Neural cell (in vitro differentiated cells): Measurements from ENCODE around the gene HCN1. TPM values are rescaled to one million over a fixed set of nuclear protein-coding genes. Genes with fewer than 3 reads are reported as not detected.

ENCODE experiments used
- H2AFZ ChIP-seq: fragments of 200-600, 300-800 bp; sonication (generic), shearing (Covaris generic); 2 replicates; pipeline ENCODE4 v1.6.0; 2014; ENCODE audit warnings: low read depth, mild to moderate bottlenecking, antibody characterized with exemption, low read length, moderate library complexity
- H3F3A ChIP-seq: fragments of 200-600 bp; shearing (Covaris generic); 2 replicates; pipeline ENCODE4 v1.6.1; 2016; ENCODE audit warnings: mild to moderate bottlenecking, moderate library complexity, mixed read lengths, antibody characterized with exemption, low read length; ENCODE audit not compliant: insufficient read depth, poor library complexity, severe bottlenecking
- H3K27ac ChIP-seq: fragments of 200-600, 300-800 bp; sonication (generic), shearing (Covaris generic); 2 replicates; pipeline ENCODE4 v1.5.1; 2014; ENCODE audit warnings: mild to moderate bottlenecking, low read length, moderate library complexity
- H3K27me3 ChIP-seq: fragments of 300-800, 200-600 bp; sonication (generic), shearing (Covaris generic); 2 replicates; pipeline ENCODE4 v1.6.0; 2014; ENCODE audit warnings: mild to moderate bottlenecking, low read depth, low read length, moderate library complexity; ENCODE audit not compliant: insufficient read depth
- H3K36me3 ChIP-seq: fragments of 300-800, 200-600 bp; sonication (generic), shearing (Covaris generic); 2 replicates; pipeline ENCODE4 v1.5.1; 2014; ENCODE audit warnings: mild to moderate bottlenecking, antibody characterized with exemption, low read length, moderate library complexity; ENCODE audit not compliant: insufficient read depth
- H3K4me2 ChIP-seq: fragments of 300-800, 200-600 bp; sonication (generic), shearing (Covaris generic); 2 replicates; pipeline ENCODE4 v1.6.0; 2014; ENCODE audit warnings: mild to moderate bottlenecking, low read length
- H3K4me3 ChIP-seq: fragments of 300-800, 200-600 bp; sonication (generic), shearing (Covaris generic); 2 replicates; pipeline ENCODE4 v1.5.1; 2014; ENCODE audit warnings: mild to moderate bottlenecking, low read length, moderate library complexity
- H3K79me2 ChIP-seq: fragments of 200-600 bp; shearing (Covaris generic); replicated peaks from 2 replicates; pipeline ENCODE4 v1.6.0; 2014; ENCODE audit warnings: mild to moderate bottlenecking, low read length, moderate library complexity; ENCODE audit not compliant: insufficient read depth
- H3K9ac ChIP-seq: fragments of 300-800, 200-600 bp; sonication (generic), shearing (Covaris generic); 2 replicates; pipeline ENCODE4 v1.6.1; 2016; ENCODE audit warnings: mild to moderate bottlenecking, low read length, mixed read lengths
- H3K9me2 ChIP-seq: fragments of 200-600 bp; shearing (Covaris generic); 2 replicates; pipeline ENCODE4 v1.6.1; 2016; ENCODE audit warnings: mild to moderate bottlenecking, low read length, mixed read lengths; ENCODE audit not compliant: insufficient read depth
- H3K9me3 ChIP-seq: fragments of 200-600, 300-800 bp; sonication (generic), shearing (Covaris generic); 2 replicates; pipeline ENCODE4 v1.6.1; 2016; ENCODE audit warnings: mild to moderate bottlenecking, mixed run types, low read length, moderate library complexity, mixed read lengths
- H4K20me1 ChIP-seq: fragments of 200-600 bp; shearing (Covaris generic); 2 replicates; pipeline ENCODE4 v1.6.1; 2016; ENCODE audit warnings: mild to moderate bottlenecking, mixed run types; ENCODE audit not compliant: insufficient read depth
- CTCF ChIP-seq: fragments of 450-650 bp; IDR thresholded peaks from 2 replicates; pipeline ENCODE4 v1.5.1; 2014; ENCODE audit warnings: antibody characterized with exemption, mild to moderate bottlenecking, moderate library complexity; ENCODE audit not compliant: poor library complexity, severe bottlenecking
- EP300 ChIP-seq: fragments of 450-650 bp; conservative IDR thresholded peaks from 2 replicates; pipeline ENCODE4 v1.6.1; 2014; ENCODE audit warnings: antibody characterized with exemption, mild to moderate bottlenecking, moderate library complexity; ENCODE audit not compliant: poor library complexity, severe bottlenecking
- EZH2 ChIP-seq: fragments of 200-600, 300-800 bp; shearing (Covaris generic), sonication (generic); IDR thresholded peaks from 2 replicates; pipeline ENCODE4 v1.6.1; 2014; ENCODE audit warnings: antibody characterized with exemption, low read length, borderline replicate concordance, mild to moderate bottlenecking; ENCODE audit not compliant: insufficient read depth, poor library complexity, severe bottlenecking
- MXI1 ChIP-seq: fragments of 450-650 bp; conservative IDR thresholded peaks from 2 replicates; pipeline ENCODE4 v1.6.1; 2014; ENCODE audit warnings: antibody characterized with exemption, mild to moderate bottlenecking; ENCODE audit not compliant: poor library complexity, severe bottlenecking
- POLR2AphosphoS5 ChIP-seq: IDR thresholded peaks from 2 replicates; pipeline ENCODE4 v1.6.1; 2012
- RAD21 ChIP-seq: fragments of 450-650 bp; conservative IDR thresholded peaks from 2 replicates; pipeline ENCODE4 v1.6.1; 2014; ENCODE audit warnings: antibody characterized with exemption, mild to moderate bottlenecking, moderate library complexity
- REST ChIP-seq: IDR thresholded peaks from 2 replicates; pipeline ENCODE4 v1.6.1; 2012; ENCODE audit warnings: borderline replicate concordance
- SMC3 ChIP-seq: fragments of 450-650 bp; conservative IDR thresholded peaks from 2 replicates; pipeline ENCODE4 v1.6.1; 2014; ENCODE audit warnings: antibody characterized with exemption, mild to moderate bottlenecking, moderate library complexity; ENCODE audit not compliant: poor library complexity
- TAF1 ChIP-seq: IDR thresholded peaks from 2 replicates; pipeline ENCODE4 v1.6.1; 2012; ENCODE audit warnings: low read depth
- polyA plus RNA-seq: library from polyadenylated mRNA; depleted of rRNA; stranded (reverse); fragments of >200 nt; gene quantifications from 2 replicates; pipeline ENCODE4 v1.2.3, GENCODE V29; 2014

HCN1 gene
- polyA plus RNA-seq, 1 donor from 2014 or later = 1.4 TPM

- Histone ChIP-seq H4K20me1 (no peaks in the 10 kb centered on the region), H3K27me3 (no peaks in the 10 kb centered on the region), H3K4me2 (peak overlapping the region; percentile 10), H2AFZ (no peak overlapping the region), H3K4me3 (peak overlapping the region; percentile 26), H3F3A (peaks cover 12% of the 10 kb centered on the region), H3K9ac (peak overlapping the region; percentile 57), H3K36me3 (no peaks in the 10 kb centered on the region), H3K27ac (peak overlapping the region; percentile 95), H3K9me3 (no peaks in the 10 kb centered on the region), H3K79me2 (no peaks in the 10 kb centered on the region), H3K9me2 (no peaks in the 10 kb centered on the region)
- TF ChIP-seq MXI1 = no peak
- no peak for TF ChIP-seq EZH2
- TF ChIP-seq CTCF = no peak
- no peak for TF ChIP-seq SMC3
- peak; percentile 18 for TF ChIP-seq RAD21
- TF ChIP-seq EP300 = peak; percentile 67
- peak; percentile 59 for TF ChIP-seq POLR2AphosphoS5
- peak; percentile 81 for TF ChIP-seq REST
- no peak for TF ChIP-seq TAF1
These were observed 163.2 kb downstream of the HCN1 start for GRCh38 chr5:45532826-45533624.

GRCh38 chr5:45521067-45521466 is 175.1 kb downstream of the HCN1 start:
- no peaks in the 10 kb centered on the region for H3F3A ChIP-seq
- no peak overlapping the region for H3K4me2 ChIP-seq

More at GRCh38 chr5:45521067-45521466, 175.1 kb downstream of the HCN1 start:
- no peaks in the 10 kb centered on the region for H3K79me2 ChIP-seq
- H3K9me3 ChIP-seq = no peaks in the 10 kb centered on the region
- H4K20me1 ChIP-seq = no peaks in the 10 kb centered on the region
- no peaks in the 10 kb centered on the region for H3K27me3 ChIP-seq
- no peak overlapping the region for H3K27ac ChIP-seq
- no peak for TF ChIP-seq REST
- no peak for TF ChIP-seq POLR2AphosphoS5
- TF ChIP-seq MXI1 = no peak
- TF ChIP-seq EP300 = no peak
- TF ChIP-seq RAD21 = peak; percentile 35
- peak; percentile 36 for TF ChIP-seq CTCF
- TF ChIP-seq EZH2 = no peak
- peak; percentile 27 for TF ChIP-seq SMC3
- TF ChIP-seq TAF1 = no peak
- no peak overlapping the region for H3K4me3 ChIP-seq
- H2AFZ ChIP-seq = no peak overlapping the region
- no peaks in the 10 kb centered on the region for H3K36me3 ChIP-seq
- H3K9me2 ChIP-seq = no peaks in the 10 kb centered on the region
- H3K9ac ChIP-seq = no peak overlapping the region
